Myocyte (in vitro differentiated cells): Measurements from ENCODE around the gene RASGRP4. TPM values are rescaled to one million over a fixed set of nuclear protein-coding genes. Genes with fewer than 3 reads are reported as not detected.
A peak's percentile ranks its signal among the peaks of the same experiment; 100 is the strongest.
"Not testable (repeated sequence)": the region's sequence is repeated elsewhere in the genome, so short reads cannot be mapped to it uniquely, and the experiment has no call there.

Experiments used
- DNase-seq: peaks from one replicate; pipeline ENCODE4 v3.0.0-alpha.2; 2012; ENCODE audit warnings: low read depth
- total RNA-seq: library from RNA; depleted of rRNA; stranded (reverse); fragments of >200 nt; gene quantifications from 2 replicates; pipeline ENCODE4 v1.2.3, GENCODE V29; 2014

The RASGRP4 gene
- total RNA-seq, 1 donor from 2014 or later, result 0.19 TPM

DNA sequence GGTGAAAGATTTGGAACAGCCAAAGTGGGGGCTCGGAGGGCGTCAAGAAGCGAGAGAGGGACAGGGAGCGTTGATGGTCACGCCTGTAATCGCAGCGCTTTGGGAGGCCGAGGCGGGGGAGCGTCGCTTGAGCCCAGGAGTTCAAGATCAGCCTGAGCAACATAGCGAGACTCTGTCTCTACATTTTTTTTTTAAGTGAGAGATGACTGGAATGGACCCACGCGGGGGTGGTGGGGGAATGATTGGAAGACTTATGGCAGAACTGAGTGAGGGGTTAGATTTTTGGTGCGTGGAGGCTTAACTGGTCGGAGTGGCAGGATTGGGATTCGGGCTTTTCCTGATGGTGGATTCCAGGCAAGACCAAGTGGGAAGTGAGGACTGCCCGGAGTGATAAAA lies 50.9 kb downstream of the RASGRP4 start:
- DNase-seq, result no peak

DNA sequence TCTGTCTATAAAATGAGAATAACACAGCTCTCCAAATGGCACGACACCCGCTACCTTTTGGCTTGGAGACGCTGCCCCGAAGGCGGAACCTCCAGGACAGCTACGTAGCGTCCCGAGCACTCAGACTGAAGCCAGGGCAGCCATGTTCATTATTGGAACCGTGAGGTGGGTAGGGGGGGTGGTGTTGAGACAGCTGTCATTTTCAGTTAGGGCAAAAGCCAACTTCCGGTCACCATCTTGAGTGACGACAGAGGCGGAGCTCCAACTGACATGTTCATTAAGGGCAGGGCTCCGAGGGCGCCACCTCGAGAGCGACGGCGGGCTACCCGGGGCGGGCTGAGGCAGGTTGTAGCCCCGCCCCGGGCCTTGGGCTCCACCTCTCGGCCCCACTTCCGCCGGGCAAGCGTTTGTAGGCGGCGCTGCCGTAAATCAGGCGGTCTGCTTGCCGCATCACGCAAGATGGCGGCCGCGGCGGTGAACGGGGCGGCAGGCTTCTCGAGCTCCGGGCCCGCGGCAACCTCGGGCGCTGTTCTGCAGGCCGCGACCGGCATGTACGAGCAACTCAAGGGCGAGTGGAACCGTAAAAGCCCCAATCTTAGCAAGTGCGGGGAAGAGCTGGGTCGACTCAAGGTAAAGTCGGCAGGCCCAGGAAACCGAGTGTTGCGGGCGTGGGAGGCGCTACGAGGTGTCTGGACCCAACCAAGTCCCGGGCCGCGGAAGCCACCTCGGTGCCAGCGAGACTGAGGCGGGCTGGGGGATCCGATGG lies 51.5 kb downstream of the RASGRP4 start, which contains the start of gene PSMD8:
Gene PSMD8 (plus strand): TSS at position 240 of the 766 bp plus-strand sequence. CDS start 31 bp downstream, at position 271.
- peak; percentile 100 for DNase-seq

DNA sequence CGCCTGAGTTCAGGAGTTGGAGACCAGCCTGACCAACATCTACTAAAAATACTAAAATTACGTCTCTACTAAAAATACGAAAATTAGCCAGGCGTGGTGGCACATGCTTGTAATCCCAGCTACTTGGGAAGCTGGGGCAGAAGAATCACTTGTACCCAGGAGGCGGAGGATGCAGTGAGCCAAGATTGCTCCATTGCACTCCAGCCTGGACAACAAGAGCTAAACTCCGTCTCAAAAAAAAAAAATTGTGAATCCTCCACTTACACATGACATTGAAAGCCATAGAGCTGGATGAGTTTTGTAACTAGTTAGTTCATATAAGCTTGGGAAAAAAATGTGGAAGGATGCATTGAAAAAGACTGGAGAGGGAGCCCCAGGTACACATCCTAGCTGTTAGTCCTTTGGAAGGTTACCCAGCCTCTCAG lies 52.1 kb downstream of the RASGRP4 start:
- DNase-seq, result peak; percentile 32

DNA sequence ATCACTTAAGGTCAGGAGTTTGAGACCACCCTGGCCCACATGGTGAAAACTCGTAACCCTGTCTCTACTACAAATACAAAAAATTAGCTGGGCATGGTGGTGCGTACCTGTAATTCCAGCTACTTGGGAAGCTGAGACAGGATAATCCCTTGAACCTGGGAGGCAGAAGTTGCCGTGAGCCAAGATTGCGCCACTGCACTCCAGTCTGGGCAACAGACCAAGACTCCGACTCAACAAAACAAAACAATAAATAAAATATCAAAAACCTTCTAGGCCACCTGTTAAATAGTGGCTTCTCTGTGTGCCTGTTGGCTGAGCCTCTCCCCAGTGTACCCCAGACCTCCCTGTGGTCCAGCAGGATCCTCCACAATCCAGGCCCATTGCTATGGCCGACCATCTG lies 54.9 kb downstream of the RASGRP4 start:
- no peak for DNase-seq

DNA sequence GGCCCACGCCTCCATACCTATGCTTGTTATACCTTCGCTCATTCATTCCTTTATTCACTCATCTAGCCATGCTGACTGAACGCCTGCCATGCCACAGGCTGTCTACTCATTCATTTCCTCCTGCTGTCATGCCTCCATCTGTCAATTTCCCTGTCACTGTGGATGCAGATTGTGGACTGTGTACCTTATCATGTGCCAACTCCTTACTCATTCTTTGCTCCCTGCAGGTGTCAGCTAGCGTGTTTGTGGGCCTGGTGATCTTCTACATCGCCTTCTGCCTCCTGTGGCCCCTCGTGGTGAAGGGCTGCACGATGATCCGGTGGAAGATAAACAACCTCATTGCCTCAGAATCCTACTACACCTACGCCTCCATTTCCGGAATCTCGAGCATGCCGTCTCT lies 55.7 kb downstream of the RASGRP4 start:
- no peak for DNase-seq

GRCh38 chr19:38369584-38369983 lies 56.4 kb downstream of the RASGRP4 start:
- DNase-seq, result no peak

- DNase-seq, result no peak
Measured at GRCh38 chr19:38367041-38367440, 59.0 kb downstream of the RASGRP4 start.

DNA sequence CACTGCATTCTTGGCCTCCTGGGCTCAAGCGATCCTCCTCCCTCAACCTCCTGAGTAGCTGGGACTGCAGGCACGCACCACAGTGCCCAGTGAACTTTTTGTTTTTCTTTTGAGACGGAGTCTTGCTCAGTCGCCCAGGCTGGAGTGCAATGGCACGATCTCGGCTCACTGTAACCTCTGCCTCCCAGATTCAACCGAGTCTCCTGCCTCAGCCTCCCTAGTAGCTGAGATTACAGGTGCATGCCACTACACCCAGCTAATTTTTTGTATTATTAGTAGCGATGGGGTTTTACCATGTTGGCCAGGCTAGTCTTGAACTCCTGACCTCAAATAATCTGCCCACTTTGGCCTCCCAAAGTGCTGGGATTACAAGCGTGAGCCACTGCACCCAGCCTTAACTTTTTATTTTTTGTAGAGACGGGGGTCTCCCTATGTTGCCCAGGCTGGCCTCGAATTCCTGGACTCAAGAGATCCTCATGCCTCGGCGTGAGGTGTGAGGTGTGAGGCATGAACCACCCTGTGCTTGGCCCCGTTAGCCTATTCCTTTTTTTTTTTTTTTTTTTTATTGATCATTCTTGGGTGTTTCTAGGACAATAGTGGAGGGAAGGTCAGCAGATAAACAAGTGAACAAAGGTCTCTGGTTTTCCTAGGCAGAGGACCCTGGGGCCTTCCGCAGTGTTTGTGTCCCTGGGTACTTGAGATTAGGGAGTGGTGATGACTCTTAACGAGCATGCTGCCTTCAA lies 62.9 kb downstream of the RASGRP4 start:
- not testable (repeated sequence) for DNase-seq

DNA sequence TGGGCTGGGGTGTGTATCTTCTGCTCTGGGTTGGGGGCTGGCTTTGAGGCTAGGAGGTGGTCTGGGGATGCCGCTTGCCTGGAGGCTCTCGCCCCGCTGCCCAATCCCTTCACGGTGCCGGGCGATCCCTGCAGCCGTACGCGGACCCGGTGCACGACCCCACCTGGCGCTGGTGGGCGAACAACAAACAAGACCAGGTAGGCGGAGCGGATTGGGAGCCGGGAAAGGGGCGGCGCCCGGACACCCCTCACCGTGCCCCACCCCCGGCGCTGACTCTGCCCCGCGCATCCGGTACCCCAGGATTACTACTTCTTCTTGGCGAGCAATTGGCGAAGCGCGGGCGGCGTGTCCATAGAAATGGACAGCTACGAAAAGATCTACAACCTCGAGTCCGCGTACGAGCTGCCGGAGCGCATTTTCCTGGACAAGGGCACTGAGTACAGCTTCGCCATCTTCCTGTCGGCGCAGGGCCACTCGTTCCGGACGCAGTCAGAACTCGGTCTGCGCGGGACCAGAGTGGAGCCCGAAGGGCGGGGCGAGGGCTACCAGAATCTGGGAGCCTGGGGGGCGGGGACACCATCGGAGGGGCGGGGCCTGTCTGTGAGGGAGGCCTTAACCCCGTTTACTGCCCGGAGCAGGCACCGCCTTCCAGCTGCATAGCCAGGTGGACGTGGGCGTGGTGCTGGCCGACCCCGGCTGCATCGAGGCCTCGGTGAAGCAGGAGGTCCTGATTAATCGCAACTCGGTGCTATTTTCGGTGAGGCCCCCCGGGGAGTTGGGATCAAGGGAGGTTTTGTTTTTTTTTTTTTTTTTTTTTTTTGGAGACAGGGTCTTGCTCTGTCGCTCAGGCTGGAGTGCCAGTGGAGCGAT lies 63.7 kb downstream of the RASGRP4 start:
- DNase-seq, result peak; percentile 55

GRCh38 chr19:38361633-38362075 lies 64.4 kb downstream of the RASGRP4 start:
- DNase-seq, result peak; percentile 65

- no peak for DNase-seq
Measured at GRCh38 chr19:38360839-38361631, 65.0 kb downstream of the RASGRP4 start.

GRCh38 chr19:38360351-38360750 lies 65.7 kb downstream of the RASGRP4 start:
- no peak for DNase-seq

GRCh38 chr19:38359242-38360021 lies 66.6 kb downstream of the RASGRP4 start:
- DNase-seq, result no peak

Other genes with a start within 250 kb of the RASGRP4 start
- gene DPF1, start 202.0 kb downstream of the RASGRP4 start, total RNA-seq, result 1.2 and 1.7 TPM in 2 replicates
- gene PPP1R14A, start 169.8 kb downstream of the RASGRP4 start, total RNA-seq, result not detected in 2 replicates
- 0.11 TPM in 1 of 2 replicates, not detected in the other for gene SPINT2, start 161.6 kb downstream of the RASGRP4 start, total RNA-seq
- gene C19orf33, start 122.0 kb downstream of the RASGRP4 start, total RNA-seq, result not detected in 2 replicates
- gene YIF1B, start 110.3 kb downstream of the RASGRP4 start, total RNA-seq, result 51.6 and 68.5 TPM in 2 replicates
- 1.2 and 2.3 TPM in 2 replicates for gene KCNK6, start 106.4 kb downstream of the RASGRP4 start, total RNA-seq
- 0.78 and 1.1 TPM in 2 replicates for gene CATSPERG, start 90.4 kb downstream of the RASGRP4 start, total RNA-seq
- 391 and 475 TPM in 2 replicates for gene PSMD8, start 51.6 kb downstream of the RASGRP4 start, total RNA-seq
- gene GGN, start 38.2 kb downstream of the RASGRP4 start, total RNA-seq, result 0.36 and 0.59 TPM in 2 replicates
- 0.83 and 1.5 TPM in 2 replicates for gene SPRED3, start 37.5 kb downstream of the RASGRP4 start, total RNA-seq
- gene FAM98C, start 23.1 kb downstream of the RASGRP4 start, total RNA-seq, result 11.7 and 11.8 TPM in 2 replicates
- 166 and 168 TPM in 2 replicates for gene RYR1, start 7.5 kb upstream of the RASGRP4 start, total RNA-seq
- 0.13 and 0.57 TPM in 2 replicates for gene MAP4K1, start 191.7 kb upstream of the RASGRP4 start, total RNA-seq
- 228 and 269 TPM in 2 replicates for gene EIF3K, start 193.0 kb upstream of the RASGRP4 start, total RNA-seq
- gene ACTN4, start 221.4 kb upstream of the RASGRP4 start, total RNA-seq, result 350 and 441 TPM in 2 replicates